ENCODE results near the gene OPHN1.
"Not testable (repeated sequence)": the region's sequence is repeated elsewhere in the genome, so short reads cannot be mapped to it uniquely, and the experiment has no call there.

OPHN1 gene

GRCh38 chrX:68422478-68422877 lies 10.8 kb downstream of the OPHN1 start:
- no peak for DNase-seq (ENCODE audit: low read depth)

- no peak for DNase-seq (ENCODE audit: low read depth)
Measured at GRCh38 chrX:68421636-68422035, 11.7 kb downstream of the OPHN1 start.

GRCh38 chrX:68420559-68420958 lies 12.7 kb downstream of the OPHN1 start:
- DNase-seq (ENCODE audit: low read depth), result no peak

DNA sequence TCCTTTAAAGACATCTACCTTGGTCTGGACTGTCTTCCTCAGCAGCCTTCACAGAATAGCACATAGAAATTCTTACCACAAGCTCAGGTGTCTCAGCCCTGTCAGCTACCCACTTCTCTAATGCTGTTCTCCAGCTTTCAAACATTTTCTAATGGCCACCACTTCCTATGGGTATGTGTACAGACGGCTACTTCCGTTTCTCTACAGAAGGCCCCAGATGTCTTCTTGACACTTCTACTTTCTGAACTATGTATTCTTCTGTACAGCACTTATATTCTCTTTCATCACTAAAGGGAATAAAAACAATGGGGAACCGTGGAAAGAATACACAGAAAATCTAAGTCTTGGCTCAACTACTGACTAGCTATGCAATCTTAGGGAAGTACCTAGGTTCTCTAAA lies 13.3 kb downstream of the OPHN1 start:
- no peak for DNase-seq (ENCODE audit: low read depth)

DNA sequence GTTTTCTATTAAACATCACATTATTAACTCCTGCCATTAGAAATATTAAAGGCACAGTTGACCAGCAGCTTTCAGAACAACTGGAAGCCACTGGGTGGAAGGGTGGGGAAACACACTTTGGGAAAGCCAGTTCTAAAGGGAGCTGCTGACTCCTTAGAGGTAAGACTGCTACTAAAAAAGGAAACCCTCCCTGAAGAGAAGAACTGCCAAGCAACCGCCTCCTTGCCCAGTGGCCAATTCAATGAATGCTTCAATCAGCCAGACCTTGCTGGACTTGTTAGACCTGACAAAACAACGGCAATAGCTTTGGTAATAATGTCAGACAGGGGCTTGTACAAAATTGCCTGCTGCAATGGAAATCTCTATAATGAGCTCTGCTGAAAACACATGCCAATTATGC lies 15.6 kb downstream of the OPHN1 start:
- DNase-seq (ENCODE audit: low read depth), result no peak

GRCh38 chrX:68416592-68416991 lies 16.7 kb downstream of the OPHN1 start:
- no peak for DNase-seq (ENCODE audit: low read depth)

DNA sequence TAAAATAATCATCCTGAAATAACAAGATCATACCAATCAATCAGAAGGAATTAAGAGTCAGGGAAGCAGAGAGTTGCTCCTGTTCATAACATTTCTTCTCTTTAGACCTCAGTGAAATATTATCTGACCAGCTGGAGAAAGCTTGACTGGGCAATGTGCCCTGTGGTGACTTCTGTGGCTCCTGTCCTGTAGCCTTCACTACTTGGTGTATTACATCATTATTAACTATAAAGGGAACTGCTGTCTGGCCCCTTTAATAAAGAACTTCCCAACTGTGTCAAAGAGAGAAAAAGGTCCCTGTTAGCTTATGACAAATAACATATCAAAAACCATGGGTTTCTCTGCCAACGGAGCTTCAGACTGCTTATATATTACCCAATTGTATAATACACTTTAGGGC lies 18.0 kb downstream of the OPHN1 start:
- no peak for DNase-seq (ENCODE audit: low read depth)

DNA sequence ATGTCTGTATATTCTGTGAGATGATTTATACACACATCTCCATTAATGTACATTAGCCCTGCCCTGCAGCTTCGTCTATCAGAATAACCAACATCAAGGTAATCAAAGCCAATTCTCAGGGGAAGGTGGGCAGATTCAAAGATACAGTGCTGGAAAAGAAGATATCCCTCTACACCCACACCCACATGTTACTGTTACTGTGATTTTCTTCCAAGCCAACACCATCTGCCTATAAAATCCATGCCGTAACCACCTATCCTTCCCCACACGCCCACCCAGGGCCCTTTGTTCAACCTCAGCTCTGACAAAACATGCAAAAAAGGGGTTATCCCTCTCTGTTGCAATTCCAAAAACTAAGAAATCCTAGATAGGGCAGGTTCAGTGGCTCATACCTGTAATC lies 20.0 kb downstream of the OPHN1 start:
- no peak for DNase-seq (ENCODE audit: low read depth)

GRCh38 chrX:68411729-68412128 lies 21.6 kb downstream of the OPHN1 start:
- DNase-seq (ENCODE audit: low read depth), result no peak

DNA sequence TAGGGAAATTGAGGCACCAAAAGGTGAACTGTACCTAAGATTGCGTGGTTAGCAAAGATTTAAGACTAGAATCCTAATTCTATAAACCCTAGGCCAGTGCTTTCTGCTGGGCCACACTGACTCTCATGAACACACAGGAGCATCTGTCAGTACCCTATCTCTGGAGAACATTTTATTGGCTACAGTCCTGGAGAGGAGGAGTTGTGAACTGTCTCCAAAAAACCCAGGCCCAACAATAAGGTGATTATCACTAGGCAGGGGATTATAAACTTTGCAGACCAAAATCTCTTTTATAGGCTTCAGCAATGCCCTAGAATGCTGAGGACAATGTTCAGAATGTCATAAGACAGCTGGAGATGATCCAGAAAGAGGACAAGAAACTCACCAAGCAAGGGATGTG lies 24.1 kb downstream of the OPHN1 start:
- DNase-seq (ENCODE audit: low read depth), result no peak

- DNase-seq (ENCODE audit: low read depth), result no peak
Measured at GRCh38 chrX:68403522-68403921, 29.8 kb downstream of the OPHN1 start.

GRCh38 chrX:68403038-68403437 lies 30.3 kb downstream of the OPHN1 start:
- DNase-seq (ENCODE audit: low read depth), result no peak

- no peak for DNase-seq (ENCODE audit: low read depth)
Measured at GRCh38 chrX:68402094-68402493, 31.2 kb downstream of the OPHN1 start.

DNA sequence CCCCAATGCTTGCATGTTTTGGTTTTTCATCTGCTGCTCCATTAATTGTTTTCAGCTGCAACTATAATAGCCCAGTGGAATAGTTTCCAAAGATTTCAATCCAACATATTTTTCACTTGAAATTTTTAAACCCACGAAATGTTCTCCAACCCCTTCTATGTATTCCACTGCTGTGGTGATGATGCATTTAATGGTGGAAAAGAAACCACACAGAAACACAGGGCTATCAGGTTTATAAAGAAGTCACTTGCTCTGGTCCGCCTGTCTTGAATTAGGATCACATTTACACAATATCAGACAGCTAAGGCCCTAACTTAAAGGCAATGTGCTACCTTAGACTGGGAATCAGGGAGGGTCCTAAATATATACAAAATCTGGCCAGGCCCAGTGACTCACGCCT lies 35.0 kb downstream of the OPHN1 start:
- no peak for DNase-seq (ENCODE audit: low read depth)

GRCh38 chrX:68396953-68397352 lies 36.3 kb downstream of the OPHN1 start:
- DNase-seq (ENCODE audit: low read depth), result no peak

DNA sequence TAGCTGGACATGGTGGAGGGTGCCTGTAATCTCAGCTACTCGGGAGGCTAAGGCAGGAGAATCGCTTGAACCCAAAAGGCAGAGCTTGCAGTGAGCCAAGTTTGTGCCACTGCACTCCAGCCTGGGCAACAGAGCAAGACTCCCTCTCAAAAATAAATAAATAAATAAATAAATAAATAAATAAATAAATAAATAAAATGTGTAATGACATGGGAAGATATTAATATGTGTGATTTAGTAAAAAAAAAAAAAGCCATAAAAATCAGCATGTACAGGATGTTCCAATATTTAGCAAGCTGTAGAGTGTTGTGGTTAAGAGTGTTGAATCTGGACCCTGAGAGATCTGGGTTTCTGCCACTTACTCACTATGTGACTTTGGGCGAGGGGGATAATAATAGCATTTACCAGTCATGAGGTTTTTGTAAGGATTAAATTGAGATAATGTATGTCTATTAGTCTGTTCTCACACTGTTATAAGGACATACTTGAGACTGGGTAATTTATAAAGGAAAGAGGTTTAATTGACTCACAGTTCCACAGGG lies 43.8 kb downstream of the OPHN1 start:
- not testable (repeated sequence) for DNase-seq (ENCODE audit: low read depth)

DNA sequence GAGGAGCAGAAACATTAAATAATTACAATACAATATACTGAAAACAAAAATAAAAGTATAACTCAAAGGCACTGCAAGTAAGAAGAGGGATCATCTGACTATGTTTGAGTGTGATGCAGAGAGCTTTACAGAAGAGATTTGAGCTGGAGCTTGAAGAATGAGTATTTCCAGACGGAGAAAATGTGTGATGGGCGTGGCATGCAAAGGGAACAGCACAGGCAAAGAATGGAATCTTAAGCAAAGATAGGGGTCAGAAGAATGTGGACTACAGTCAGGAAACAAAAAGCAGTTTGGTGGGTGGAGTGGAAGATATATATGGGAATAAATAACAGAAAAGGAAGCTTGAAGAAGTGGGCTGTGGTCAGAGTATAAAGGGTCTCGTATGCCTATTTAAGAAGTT lies 45.5 kb downstream of the OPHN1 start:
- DNase-seq (ENCODE audit: low read depth), result no peak

DNA sequence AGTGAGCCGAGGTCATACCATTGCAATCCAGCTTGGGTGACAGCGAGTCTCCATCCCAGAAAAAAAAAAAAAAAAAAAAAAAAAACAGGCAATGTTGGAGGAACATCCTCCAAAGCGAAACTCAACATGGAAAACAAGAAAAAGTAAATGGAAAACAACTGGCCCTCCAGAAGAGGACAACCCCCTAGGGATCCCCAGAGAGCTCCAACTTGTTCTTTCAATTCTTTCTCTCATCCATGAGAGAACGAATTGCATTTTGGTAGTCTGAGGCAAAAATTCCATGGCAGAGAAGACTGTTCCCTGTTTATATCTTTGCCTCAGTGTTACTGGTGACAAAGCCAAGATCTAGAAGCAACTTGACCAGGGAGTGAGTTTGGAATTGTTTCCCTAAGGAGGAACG lies 49.8 kb downstream of the OPHN1 start:
- DNase-seq (ENCODE audit: low read depth), result no peak

DNA sequence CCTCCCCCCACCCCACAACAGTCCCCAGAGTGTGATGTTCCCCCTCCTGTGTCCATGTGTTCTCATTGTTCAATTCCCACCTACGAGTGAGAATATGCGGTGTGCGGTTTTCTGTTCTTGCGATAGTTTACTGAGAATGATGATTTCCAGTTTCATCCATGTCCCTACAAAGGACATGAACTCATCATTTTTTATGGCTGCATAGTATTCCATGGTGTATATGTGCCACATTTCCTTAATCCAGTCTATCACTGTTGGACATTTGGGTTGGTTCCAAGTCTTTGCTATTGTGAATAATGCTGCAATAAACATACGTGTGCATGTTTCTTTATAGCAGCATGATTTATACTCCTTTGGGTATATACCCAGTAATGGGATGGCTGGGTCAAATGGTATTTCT lies 55.7 kb downstream of the OPHN1 start:
- not testable (repeated sequence) for DNase-seq (ENCODE audit: low read depth)

DNA sequence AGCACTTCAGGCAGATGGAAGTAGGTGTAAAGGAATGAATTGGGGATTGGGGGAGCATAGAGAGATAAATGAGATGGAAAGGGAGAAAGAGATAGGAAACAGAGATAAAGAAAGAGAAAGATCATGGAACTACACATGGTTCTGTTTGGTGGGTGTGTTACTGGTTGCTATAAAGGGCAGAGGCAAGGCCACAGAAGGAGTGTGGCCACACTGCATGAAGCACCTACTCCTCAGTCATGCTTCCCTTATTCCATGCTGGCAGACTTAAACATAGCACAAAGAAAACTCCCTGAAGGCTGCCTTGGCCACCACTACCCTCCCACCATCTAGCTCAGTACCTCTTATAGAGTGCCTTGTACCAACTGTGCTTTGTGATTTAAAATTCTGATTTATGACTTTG lies 56.9 kb downstream of the OPHN1 start:
- no peak for DNase-seq (ENCODE audit: low read depth)

DNA sequence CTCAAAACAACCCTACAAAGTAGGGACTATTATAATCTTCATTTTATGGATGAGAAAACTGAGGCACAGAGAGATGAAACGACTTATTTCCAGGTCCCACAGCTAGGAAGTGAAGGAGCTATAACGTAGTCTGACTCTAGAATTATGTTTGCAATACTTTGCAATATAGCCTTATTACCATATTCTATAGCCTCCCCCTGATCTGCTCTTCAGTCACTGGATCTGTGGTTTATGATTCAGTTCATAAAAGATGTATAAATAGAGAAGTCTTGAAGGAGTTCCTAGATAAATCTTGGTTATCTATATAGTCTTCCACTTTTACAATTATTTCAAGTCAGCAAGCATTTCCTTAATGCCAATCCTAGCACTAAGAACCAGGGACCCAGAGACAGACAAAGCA lies 57.5 kb downstream of the OPHN1 start:
- no peak for DNase-seq (ENCODE audit: low read depth)

DNA sequence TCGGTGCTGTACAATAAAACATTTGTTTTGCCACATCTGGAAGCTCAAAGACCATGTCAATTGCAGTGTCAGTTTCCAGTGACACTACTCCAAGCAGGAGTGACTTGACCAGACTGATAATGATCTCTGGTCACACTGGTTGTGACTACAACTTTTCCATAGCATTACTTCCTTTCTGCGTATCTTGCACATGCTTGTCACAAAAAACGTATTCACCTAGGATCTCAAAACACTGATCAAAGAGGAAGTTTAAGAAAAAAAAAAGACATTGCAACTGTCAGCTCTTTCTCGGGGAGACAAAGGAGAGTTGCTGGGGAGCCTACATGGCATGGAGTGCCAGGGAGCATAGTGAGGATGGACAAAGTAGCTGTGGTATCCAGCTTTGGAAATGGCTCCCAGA lies 60.6 kb downstream of the OPHN1 start:
- DNase-seq (ENCODE audit: low read depth), result no peak

DNA sequence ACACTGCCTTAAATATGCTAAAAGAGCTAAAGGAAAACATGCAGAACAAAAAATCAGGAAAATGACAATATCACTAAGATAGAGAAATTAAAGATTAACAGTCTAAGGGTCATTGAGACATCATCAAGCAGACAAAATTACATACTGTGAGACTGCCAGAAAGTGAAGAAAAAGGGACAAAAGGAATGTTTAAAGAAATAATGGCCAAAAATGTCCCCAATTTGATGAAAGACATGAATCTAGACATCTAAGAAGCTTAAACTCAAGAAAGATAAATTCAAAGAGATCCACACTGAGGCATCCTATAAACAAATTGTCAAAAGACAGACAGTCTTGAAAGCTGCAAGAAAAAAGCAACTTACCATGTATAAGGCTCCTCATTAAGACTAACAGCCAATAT lies 63.7 kb downstream of the OPHN1 start:
- DNase-seq (ENCODE audit: low read depth), result no peak

GRCh38 chrX:68365341-68365740 lies 68.0 kb downstream of the OPHN1 start:
- DNase-seq (ENCODE audit: low read depth), result no peak

- no peak for DNase-seq (ENCODE audit: low read depth)
Measured at GRCh38 chrX:68363984-68364383, 69.3 kb downstream of the OPHN1 start.
